IMR-90 (cell line): ENCODE measurements around the gene OR5AN1.

Experiments
- CTCF ChIP-seq: conservative IDR thresholded peaks from 2 replicates; pipeline ENCODE4 v1.5.1; 2012; ENCODE audit warnings: mild to moderate bottlenecking, low read depth, low read length, improper control_type of control experiment
- ELK1 ChIP-seq: fragments of 150-350 bp; IDR thresholded peaks from 2 replicates; pipeline ENCODE4 v1.6.1; 2016; ENCODE audit warnings: low read depth, mild to moderate bottlenecking, low read length, moderate library complexity, borderline replicate concordance
- POLR2A ChIP-seq: IDR thresholded peaks from 2 replicates; pipeline ENCODE4 v1.6.1; 2012; ENCODE audit warnings: mild to moderate bottlenecking, low read depth, low read length

- TF ChIP-seq ELK1 (no peak), CTCF (no peak), POLR2A (no peak)
Measured at GRCh38 chr11:59365232-59366018, 6.7 kb downstream of the OR5AN1 start.
